Umbilical cord (tissue), 2 donors: Measurements from ENCODE around the gene NEK8. TPM values are rescaled to one million over a fixed set of nuclear protein-coding genes. Genes with fewer than 3 reads are reported as not detected.

ENCODE experiments used
- DNase-seq: peaks from one replicate; pipeline ENCODE4 v3.0.0-alpha.2; 2015; ENCODE audit warnings: low spot score
- total RNA-seq: library from RNA; depleted of rRNA; stranded (reverse); fragments of >200 nt; gene quantifications from one replicate; pipeline ENCODE4 v1.2.3, GENCODE V29; 2014; ENCODE audit warnings: low replicate concordance; ENCODE audit not compliant: insufficient read depth

Gene NEK8
- total RNA-seq, 1 donor from 2014 or later, result 0.24 TPM

DNA sequence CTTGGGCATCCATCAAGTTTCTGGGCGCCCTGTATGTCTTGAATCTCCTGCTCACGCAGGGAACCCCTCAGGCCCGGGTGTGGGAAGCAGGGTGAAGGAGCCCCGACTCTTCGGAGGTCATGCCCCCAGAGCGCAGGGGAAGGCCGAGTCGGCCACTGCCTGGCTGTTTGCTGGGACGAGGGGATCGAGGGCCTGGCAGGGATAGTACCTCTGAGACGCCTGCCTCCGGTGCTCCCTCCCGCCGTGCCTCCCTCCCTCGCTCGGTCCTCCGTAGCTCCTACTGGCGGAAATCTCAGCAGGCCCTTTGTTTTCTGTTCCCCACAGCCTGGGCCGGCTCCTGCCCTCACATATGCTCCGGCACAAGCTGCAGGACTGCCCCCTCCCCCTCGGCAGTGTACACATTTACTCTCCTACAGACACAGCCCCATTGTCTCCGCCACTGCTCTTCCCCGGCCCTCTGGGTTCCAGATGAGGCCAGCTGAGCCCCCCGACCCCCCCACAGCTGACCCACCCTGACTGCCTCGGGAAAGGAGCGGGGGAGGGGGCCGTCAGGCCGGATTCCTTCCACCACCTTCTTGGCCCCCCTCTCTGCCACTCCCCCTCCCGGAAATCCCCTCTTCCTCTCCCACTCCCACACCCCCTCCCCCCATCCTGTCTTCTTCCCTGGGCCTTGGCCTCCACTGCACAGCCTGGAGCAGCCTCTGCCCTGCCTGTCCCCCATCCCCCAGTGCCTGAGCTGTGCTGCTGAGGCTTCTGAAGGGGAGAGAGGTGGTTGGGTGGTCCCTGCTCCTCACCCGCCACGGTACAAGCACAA is 16.6 kb downstream of the NEK8 start:
- peak; percentile 58 for DNase-seq

DNA sequence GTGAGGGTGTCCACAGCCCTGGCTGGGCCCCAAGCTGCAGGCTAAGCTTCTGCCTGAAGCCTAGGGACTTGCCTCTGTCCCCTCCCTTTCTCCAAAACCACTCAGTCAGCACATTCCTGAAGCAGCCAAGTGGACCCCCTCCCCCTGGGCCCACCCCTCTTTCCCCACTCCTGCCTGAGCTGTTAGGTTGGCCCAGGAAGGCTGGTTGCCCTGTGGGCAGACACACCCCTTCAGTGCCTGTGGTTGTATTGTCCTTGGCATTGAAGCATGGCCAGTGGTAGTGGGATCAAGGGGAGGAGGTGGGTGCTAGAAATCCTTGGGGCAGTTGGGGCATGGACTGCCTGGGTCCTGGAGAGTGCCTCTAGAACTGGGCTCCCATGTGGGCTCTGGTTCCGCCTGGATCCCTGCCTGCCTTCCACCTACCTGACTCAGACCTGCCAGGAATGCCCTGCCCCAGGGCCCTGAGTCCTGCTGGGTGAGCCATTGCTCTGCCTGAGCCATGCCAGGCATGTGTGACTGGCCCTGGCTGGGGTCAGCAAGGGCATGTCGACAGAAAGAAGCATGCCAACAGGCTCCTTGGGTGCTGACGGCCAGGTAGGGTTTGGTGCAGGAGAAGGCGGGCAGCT is 17.3 kb downstream of the NEK8 start:
- DNase-seq, result no peak

DNA sequence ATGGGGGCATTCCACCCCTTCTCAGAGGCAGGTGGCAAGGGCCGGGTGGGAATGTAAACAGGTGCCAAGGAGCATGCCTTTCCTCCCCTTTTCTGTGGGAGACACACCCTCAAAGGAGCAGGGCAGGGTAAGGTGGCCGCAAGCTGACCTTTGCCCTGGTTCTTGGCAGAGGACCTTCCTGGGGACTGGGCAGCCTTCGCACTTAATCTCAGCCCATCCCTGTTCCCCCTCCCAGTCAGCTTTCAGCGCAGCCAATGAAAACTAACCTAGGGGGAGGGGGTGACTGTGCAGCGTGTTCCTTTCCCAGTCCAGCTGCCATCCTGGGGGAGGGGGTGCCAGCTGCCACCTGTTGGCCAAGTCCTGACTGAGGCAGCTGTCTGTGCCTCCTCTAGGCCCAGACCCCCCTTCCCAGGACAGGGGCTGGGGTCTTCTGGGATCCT is 18.0 kb downstream of the NEK8 start:
- DNase-seq, result no peak

DNA sequence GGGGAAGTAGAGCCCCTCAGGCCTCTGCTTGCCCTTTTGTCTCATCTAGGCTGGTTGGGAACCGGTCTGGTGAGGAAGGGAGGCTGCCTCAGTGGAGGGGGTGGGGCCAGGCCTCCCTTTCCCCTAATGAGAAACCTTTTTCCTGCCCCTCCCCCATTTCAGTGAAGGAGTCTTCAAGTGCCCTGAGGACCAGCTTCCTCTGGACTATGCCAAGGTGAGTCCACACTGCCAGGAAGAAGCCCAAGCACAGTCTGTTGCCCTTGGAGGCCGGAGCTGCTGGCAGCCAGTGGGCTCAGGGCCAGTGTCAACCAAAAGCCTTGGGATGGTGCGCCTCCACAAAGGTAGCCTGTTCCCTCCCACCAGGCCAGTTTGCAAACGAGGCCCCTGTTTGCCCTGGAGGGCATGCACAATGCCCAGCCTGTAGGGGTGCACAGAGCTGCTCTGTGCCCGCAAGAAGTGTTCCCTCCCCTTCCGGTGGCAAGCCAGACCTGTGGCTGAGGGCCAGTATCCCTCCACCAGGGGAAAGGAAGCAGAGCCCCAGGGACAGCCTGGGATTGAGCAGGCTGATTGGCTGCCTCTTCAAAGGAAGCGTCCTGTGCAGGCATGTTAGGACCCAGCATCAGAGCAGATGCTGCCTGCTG is 18.6 kb downstream of the NEK8 start:
- DNase-seq, result no peak

DNA sequence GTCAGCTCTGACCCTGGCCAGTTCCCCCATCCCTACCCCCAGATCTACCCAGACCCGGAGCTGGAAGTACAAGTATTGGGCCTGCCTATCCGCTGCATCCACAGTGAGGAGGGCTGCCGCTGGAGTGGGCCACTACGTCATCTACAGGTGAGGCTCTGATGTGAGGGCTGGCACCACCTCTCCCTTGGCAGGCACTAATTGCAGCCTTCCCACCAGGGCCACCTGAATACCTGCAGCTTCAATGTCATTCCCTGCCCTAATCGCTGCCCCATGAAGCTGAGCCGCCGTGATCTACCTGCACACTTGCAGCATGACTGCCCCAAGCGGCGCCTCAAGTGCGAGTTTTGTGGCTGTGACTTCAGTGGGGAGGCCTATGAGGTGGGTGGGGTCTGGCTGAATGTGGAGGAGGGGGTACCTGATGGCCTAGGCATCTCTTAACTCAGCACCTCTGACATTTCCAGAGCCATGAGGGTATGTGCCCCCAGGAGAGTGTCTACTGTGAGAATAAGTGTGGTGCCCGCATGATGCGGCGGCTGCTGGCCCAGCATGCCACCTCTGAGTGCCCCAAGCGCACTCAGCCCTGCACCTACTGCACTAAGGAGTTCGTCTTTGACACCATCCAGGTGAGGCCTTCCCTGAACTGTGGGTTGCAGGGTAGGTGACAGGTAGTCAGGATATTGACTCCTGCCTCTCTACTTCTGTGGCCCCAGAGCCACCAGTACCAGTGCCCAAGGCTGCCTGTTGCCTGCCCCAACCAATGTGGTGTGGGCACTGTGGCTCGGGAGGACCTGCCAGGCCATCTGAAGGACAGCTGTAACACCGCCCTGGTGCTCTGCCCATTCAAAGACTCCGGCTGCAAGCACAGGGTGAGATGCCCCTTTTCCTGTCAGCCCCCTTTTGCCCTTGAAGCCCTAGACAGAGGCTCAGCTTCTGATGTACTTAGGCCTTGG is 19.5 kb downstream of the NEK8 start:
- DNase-seq, result no peak

DNA sequence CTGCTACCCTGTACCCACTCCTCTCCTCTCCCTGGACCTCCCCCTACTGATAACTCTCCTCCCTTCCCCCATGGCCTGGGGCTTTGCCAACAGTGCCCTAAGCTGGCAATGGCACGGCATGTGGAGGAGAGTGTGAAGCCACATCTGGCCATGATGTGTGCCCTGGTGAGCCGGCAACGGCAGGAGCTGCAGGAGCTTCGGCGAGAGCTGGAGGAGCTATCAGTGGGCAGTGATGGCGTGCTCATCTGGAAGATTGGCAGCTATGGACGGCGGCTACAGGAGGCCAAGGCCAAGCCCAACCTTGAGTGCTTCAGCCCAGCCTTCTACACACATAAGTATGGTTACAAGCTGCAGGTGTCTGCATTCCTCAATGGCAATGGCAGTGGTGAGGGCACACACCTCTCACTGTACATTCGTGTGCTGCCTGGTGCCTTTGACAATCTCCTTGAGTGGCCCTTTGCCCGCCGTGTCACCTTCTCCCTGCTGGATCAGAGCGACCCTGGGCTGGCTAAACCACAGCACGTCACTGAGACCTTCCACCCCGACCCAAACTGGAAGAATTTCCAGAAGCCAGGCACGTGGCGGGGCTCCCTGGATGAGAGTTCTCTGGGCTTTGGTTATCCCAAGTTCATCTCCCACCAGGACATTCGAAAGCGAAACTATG is 20.4 kb downstream of the NEK8 start:
- DNase-seq, result no peak

DNA sequence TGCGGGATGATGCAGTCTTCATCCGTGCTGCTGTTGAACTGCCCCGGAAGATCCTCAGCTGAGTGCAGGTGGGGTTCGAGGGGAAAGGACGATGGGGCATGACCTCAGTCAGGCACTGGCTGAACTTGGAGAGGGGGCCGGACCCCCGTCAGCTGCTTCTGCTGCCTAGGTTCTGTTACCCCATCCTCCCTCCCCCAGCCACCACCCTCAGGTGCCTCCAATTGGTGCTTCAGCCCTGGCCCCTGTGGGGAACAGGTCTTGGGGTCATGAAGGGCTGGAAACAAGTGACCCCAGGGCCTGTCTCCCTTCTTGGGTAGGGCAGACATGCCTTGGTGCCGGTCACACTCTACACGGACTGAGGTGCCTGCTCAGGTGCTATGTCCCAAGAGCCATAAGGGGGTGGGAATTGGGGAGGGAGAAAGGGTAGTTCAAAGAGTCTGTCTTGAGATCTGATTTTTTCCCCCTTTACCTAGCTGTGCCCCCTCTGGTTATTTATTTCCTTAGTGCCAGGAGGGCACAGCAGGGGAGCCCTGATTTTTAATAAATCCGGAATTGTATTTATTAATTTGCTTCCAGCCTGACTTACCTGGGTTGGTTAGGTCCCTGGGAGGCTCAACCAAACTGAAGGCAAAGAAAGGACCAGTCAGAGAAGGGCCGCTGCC is 21.1 kb downstream of the NEK8 start:
- DNase-seq, result no peak

DNA sequence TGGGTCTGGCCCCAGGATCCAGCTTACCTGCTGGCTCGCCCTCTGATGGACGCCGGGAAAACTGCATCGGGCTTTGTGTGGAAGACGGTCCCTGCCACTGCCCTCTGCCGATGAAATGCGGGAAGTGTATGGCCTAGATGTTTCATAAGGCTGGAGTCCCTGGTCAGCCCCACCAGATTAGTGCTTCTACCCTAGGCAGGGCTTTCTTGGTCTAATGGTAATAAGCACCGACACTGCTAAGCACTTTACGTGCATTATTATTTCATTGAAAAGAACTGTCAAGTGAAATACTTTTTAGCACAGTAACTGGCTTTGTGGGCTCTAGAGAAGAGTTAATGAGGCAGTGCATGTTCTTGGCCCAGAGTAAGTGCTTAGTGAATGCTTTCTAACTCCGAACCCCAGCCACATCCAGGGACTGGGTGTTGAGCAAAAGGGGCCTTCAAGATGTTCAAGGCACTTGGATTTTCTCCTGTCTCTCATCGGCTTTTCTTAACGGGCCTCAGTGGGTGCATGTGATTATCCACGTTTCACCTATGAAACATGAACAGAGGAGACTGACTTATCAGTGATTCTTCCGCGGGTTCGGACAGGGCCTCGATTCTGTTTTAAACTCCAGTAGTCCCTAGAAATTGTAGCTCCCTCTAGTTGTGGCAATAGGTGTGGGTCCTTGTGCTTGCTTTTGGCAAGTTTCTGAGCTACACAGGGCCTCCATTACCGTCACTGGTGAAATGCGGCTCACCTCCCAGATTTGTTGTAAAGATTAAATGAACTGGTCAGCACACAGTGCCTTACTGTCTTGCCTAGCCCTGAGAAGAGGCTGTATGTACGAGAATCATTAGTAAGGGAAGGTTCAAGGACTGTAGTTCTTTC is 21.8 kb downstream of the NEK8 start:
- DNase-seq, result peak; percentile 93

DNA sequence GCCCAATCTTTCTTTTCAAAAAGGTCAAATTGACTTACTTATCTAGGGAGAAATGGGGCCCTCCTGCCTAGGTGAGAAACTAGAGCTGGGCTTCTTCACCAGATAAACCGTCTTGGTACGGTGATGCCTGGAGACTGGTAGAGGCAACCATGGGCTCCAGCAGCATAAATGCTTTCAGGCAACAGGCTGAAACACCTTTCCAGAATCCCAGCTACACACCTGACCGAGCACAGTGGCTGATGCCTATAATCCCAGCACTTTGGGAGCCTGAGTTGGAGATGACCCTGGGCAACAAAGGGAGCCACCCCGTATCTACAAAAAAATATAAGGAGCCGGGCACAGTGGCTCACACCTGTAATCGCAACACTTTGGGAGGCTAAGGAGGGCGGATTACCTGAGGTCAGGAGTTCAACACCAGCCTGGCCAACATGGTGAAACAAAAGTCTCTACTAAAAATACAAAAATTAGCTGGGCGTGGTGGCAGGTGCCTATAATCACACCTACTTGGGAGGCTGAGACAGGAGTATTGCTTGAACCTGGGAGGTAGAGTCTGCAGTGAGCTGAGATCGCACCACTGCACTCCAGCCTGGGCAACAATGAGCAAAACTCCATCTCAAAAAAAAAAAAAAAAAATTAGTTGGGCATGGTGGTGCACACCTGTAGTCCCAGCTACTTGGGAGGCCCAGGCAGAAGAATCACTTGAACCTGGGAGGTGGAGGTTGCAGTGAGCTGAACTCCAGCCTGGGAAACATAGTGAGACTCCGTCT is 23.2 kb downstream of the NEK8 start:
- DNase-seq, result no peak

DNA sequence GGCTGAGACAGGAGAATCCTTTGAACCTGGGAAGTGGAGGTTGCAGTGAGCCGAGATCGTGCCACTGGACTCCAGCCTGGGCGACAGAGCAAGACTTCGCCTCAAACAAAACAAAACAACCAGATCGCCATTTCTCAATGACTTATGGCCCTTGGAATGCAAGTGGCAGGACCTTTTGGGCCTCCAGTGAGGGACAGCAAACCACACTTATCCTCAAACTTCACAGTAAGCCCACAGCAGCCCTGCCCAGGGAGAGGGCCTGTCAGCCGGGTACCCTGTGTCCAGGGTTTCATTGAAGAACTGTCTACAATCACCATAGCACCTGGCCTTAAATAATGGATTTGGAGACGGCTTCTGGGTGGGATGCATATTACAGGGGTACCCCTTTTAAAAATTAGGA is 26.9 kb downstream of the NEK8 start:
- DNase-seq, result no peak

DNA sequence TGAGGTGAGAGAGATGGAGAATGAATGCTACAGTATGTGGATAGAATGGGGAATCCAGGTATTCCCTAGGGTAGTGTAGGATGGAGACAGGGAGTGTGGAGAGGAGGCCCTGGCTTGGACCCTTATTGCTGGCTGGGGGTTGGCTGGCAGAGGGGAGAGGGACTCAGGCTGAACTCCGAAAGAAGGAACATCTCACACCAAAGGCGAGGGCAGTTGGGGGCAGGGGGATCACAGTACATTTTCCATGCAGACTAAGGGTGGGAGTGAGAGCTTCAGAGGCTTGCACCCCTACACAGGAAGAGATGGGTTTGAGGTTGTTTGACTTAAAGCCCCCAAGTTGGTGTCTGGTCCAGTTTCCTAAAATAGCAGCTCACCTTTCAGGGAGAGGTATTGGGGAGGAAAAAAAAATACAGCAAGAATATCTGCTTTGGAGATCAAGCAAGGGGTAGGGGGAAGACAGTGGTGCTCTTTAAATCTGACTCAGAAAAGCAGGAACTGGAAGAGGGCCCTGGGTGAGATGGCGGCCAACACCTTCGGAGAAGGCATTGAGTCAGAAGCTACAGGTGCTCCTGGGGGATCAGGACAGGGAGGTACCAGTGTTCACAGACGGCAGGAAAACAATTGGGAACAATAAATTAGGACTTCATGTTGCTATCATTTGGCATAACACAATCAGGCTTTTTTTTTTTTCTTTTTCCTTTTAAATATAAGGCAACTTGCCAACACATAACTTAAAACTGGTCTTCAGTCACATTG is 27.6 kb downstream of the NEK8 start:
- no peak for DNase-seq

DNA sequence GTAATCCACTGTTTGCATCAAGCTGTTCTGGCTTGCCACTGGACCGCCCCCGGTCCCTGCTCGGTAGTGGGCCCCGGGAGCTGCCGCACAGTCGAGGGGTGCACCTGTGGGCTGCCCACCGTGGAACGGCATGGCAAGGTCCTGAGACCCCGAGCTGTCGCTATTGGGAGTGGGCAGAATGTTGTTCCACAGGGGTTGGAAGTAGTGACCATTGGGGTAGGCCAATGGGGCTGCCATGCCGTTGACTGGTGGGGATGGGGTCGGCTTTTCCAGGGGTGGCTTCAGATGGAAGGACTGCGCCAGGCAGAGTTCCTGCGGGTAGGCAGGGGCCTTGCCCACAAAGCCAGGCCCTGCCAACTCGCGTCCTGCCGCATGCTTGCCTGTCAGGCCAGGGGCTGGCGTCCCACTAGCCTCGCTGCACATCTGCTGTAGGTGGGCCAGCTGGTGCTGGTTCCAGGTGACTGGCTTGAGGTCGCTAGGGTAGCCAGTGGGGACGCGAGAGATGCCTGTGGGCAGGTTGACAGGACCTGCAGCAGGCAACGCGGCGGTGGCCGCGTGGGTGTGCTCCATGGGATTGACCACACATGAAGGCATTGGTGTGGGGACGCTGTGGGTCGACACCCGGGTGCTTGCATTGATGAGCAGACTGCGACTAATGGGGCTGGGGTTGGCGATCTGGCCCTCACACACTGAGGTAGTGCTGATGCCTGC is 30.0 kb downstream of the NEK8 start:
- DNase-seq, result no peak

DNA sequence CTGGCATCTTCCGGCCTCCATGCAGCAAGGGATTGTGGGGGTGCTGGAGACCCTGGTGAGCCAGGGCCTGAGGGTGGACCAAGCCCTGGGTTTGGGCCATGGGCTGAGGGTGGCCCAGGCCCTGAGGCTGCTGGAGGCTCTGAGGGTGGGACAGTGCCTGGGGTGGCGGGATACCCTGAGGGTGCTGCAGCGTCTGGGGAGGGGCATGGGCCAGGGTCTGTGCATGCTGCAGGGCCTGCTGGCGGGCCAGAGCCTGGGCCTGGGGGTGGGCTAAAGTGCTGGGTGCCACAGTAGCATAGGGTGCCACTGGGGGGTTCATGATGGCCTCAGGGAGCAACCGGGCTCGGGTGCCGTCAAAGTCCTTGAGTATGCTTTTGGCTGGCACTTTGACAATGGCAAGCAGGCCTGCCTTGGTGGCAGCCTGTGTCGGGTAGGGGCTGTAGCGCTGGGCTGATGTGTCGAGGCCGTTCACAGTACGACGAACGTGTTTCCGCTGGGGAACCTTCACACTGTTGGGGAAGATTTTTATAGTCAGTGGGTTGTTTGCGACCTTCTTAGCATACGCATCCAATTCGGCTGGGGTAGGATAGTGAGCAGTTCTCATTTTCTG is 30.8 kb downstream of the NEK8 start:
- no peak for DNase-seq

DNA sequence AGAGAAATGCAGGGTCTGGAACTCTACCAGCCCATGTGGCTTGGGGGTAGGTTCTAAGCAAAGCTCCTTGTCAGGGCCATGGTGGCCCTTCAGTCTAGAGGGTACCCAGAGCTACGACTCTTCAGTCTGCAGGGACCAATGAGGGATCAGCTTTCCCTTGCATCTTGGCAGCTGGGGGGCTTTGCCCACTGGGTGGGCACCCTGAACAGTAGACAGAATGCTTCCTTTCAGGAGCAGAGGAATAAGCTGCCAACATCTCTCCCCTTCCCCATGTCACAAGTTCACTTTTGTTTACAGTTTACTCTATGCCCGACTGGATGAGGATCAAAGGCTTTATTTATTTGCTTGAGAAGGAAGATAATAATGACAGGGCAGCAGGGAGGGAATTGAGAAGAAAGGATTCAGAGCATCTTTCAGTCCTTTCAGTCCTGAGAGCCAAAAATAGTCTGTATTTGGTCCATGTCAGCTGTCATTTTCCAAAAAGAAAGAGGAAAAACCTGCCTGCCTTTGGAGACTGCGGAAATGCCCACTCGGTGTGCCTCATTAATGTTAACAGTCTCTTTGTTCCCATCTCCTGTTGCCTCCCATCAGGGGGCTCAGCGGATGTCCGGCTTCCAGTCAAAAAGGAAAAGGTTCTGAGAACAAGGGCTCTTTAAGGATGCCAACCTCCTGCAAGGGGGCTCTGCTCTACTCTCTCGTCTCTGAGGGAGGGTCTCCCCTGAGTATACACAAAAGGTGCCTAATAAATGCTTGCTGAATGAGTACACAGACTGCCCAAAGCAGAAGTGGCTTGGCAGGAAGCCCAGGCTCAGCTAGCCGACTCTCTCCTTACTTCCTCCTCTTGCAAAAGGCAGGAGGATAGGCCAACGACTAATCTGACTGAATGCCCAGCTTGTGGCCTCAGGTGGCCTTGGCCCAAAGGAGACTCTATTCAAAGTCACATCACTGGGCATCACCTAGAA is 32.3 kb downstream of the NEK8 start:
- no peak for DNase-seq

DNA sequence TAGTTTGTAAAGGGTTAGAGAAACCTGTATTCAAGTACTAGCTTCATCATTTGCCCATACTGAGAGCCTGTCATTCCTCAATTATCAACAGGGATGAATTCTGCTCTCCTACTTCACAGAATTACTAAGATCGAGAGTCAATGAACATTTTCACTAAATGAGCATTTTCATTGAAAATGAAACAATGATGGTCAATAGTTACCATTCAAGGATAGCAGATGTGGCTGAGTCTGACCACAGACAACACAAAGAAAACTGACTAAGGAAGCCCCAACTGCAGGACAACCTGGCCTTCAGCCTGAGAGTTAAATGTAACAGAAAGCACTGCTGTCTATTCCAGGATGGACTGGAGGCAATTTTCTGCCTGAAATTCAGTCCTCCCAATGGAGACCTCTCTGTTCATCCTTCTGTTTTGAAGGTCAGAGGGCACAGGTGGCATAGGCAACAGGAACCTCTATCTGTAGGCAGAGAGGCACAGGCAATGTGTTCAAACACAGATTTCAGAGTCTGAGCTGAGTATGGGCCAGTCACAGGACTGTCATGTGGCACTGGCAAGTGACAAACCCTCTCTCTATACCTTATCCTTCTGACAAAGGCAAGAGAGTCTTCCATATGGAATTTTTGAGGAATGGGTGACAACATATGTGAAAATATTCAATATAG is 34.7 kb downstream of the NEK8 start:
- DNase-seq, result no peak
